Cerebellar cortex (tissue), 1 donor: ENCODE results near the gene ADAM12.

Source experiments
- DNase-seq: peaks from one replicate; pipeline ENCODE4 v3.0.0-alpha.2; 2015; ENCODE audit warnings: low spot score

ADAM12 gene

DNA sequence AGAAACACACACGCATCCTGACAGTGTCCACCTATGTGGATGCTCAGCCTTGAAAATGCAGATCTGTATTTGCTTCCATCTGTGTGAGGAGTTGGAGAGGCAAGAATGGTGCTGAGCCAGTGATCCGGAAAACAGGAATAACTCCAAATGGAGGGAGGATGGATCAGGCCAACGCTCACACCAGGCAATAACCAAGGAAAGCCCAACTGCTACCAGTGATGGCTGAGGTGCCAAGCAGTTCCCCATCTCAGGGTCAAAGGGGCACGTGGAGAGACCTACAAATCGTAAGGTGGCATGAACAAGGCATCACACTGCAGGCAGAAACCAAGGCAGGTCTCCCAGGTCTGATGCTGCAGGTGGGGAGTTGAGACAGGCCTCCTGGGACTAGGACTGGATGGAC lies 153.6 kb downstream of the ADAM12 start:
- DNase-seq, result no peak

DNA sequence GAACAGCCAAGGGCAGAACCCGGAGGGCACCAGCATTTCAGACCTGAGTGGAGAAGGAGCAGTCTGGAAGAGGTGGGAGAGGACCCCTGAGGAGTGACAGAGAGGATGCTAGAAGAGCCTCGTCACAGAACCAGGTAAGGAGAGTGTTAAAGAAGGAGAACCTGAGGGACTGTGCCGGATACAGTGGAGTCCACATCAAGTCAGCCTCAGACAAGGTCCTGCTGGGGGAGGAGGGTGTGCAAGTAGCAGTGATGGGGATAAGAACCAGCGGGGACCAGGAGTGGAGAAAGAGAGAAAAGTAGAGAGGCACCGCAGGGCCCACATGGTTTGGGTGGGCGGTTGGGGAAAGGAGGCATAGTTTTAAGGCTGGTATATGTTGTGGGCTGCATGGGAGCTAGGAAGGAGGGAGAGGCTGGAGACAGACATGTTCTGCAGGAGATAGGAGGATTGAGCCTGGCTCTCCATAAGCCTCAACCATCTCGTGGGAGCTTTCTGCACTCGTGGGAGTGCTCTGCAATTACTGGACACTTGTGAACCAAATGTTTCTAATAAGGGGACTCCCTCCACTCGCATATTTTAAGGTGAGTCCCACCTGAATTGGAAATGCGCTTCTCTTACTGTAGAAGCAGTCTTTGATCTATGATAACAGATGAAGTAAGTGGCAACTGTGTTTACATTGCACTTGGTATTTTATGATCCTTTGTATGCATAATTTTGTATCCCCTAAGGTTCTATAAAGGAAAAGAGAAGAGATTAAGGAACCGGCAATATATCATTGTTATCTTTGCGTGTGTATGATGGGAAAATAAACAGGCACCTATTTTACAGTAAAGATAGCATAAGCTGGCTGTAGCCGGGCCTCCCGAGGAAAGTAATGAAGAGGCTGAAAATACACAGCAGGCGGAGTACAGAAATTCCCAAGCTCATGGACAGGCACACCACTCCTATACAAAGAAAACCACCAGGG lies 154.8 kb downstream of the ADAM12 start:
- no peak for DNase-seq

DNA sequence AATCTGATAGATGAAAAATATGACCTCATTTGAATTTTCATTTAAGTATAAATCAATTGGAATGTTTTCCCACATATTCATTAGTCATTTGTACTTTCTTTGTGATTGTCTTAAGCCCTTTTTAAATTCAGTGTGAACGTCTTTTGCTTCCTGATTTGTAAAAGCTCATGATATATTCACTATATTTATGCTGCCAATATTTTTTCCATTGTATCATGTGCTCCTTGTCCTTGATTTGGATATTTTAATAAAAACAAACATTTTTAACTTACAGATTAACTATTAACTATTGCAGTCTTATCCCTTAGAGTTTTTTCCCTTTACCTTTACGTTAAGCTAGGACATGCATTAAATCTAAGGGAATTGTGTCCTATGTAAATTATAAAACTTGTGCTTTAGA lies 157.7 kb downstream of the ADAM12 start:
- no peak for DNase-seq

DNA sequence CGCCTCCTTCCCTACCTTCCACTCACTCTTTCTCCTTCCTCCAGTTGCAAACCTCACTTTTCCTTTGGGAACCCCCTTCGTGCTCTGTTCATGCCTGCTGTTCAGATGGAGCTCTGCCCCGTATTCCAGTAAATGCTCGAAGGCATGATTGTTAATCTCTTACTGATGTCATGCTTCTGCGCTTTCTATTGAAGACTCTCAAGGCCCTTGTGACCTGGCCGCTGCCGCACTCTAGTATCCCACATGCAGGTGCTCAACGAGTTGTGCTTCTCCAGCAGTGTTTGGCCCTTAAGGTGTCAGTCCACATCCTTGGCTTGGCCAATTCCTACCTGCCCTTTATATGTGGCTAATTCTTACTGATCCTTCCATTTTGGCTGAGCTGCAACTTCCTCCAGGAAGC lies 158.6 kb downstream of the ADAM12 start:
- no peak for DNase-seq

DNA sequence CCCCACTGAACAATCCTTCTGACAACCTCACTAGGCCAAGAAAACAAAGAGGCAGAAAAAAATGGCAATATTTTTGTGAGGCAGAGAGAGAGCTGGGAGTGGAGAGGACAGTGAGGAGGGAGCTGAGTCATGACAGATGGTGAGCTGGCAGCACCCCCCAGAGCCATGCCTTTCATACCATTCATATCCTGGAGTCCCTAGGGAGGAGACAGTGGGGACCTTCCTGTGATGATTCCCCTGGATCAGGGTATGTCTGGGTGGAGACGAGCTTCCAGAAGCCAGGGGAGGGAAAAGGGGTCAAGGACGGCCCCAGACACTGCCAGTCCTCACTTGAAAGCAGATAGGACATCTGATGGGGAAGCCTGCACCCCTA lies 160.5 kb downstream of the ADAM12 start:
- DNase-seq, result no peak

DNA sequence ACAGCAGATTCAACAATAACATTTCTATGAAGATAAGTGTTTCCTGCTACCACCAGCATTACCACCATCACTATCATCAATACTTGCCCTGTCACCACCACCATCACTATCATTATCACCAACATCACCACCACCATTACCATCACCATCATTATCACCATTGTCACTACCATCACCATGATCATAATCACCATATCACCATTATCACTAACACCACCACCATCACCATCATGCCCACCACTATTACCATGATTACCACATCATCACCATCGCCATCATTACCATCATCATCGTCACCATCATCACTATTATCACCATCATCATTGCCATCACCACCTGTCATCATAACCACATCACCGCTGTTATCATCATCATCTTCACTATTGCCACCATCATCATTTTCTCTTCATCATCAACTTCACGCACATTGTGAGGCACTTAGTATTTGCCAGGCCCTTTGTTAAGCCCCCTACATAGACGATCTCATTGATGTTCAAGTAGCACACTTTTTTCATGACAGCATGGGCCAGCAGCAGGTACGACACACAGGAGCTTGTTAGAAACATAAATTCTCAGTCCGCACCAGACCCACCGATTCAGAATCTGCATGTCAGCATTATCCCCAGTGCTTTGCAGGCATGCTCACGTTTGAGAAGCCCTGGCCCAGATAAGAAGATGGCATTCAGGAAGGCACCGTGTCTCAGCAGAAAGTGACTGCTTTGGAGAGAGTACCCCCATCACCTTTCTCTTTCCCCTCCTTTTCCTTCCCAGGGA lies 161.1 kb downstream of the ADAM12 start:
- no peak for DNase-seq

DNA sequence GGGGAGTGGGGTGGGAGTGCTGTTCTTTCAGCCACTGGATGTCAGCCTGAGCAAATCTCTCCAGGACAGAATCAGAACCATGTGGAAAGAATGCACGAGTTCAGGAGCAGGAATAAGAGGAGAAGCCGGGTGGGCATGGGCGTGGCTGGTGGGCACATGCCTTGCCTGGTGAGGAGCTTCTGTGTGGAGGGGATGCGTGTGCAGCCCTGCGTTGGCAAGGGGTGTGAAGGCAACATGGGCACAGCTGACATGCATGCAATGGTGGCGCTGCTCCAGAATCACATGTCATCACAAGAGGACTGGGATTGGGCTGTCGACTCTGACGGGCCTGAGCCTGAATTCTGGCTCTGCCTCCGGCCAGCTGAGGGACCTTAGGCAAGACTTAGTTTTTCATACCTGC lies 162.1 kb downstream of the ADAM12 start:
- no peak for DNase-seq

DNA sequence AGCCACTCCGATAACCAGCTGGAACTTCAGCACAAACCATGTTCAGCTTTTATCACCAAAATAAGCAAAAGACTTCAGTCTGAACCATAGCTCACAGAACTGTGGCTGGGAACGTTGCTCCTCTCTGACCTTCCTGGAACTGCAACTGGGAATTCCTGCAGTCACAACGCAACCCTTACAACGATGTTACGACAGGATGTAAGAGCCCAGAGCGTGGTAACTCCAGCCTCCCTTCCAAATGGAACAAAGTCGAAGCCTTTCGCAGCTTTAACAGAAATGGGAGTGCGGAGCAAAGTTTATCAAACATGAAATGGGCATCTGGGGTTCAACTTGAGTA lies 162.6 kb downstream of the ADAM12 start:
- no peak for DNase-seq

DNA sequence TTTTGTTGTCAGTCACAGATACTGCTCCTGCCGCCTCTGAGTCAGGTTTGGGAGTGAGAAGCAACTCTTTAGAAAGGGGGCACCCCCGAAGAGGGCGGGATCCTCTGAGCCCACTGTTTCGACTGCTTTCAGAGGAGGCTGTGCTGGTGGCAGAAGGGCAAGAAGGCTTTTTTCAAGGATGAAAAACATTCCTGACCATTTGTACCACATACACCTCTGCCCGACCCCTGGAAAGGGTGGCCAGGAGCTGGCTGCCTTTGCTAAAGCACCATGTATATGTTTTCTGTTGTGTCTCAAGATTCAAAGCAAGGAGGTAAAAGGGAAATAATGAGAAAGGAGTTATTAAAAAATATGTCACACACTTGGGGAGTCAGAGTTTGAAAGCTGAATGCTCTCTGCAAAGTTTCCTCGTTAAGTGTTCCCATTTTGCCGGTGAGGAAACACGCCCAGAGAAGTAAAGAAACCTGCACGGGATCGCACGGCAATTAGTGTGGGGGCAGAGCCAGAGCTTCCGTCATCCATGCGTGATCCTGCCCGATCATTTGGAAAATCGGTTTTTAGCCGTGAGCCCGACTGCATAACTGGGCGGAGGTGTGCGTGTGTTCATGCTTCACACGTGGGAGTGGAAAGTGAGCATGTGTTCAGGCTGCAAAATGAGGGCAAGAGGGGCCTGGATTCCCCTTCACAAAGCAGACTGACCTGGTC lies 163.2 kb downstream of the ADAM12 start:
- no peak for DNase-seq

DNA sequence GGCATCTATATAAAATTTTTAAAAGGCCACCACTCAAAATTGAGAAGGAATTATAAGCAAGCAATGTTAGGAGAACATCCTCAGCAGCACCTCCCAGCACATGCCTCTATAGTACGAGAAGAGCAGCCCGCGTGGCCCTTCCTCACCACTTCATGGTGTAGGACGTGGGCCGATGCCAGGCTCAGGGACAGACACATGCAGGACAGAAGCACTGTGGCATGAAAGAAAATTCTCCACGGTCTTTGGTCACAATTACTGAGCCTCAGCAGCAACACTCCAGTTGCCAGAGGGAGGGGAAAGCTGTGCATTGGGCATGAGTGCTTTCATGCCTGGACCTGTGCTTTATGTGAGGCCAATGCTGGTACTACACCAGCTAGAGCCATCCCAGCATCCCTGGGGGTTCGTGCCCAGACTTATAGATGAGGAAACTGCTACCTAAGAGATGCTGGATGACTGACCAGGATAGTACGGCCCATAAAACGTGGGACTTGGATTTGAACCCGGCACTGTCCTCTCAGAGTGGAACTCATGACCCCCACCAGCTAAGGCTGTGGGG lies 164.7 kb downstream of the ADAM12 start:
- DNase-seq, result no peak

DNA sequence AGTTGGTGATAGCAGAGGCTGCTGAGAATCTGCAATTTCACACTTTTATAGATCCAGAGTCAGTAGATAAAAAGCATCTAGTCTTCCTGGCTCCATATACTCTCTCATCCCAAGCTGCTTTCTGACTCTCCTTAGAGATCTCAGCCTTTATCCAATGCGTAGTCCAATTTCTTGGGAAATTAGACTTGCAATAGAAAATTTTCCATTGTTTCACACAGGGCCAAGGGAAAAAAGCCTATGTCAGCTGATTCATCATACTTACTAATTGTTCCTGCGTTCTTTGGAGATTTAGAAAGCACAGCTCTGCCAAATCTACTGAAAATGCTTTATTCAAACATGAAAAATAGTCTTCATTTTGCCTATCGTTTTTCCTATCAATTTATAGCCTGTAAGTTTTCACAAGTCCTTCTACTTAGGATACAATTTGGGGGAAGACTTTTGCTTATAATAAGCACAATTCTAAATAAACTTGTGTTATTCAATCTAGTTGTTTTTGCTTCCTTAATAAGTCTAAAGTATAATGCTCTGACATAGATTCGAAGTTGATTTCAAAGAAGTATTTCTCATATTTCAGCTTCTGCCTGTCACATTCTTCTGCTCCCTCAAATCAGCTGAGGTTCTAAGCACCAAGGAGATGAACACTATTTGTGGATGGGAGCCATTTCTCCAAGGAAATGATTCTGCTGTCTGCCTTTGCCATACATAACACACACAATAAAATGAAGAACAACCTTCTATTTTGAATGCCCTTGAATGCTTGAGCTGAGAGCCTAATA lies 165.4 kb downstream of the ADAM12 start:
- no peak for DNase-seq

DNA sequence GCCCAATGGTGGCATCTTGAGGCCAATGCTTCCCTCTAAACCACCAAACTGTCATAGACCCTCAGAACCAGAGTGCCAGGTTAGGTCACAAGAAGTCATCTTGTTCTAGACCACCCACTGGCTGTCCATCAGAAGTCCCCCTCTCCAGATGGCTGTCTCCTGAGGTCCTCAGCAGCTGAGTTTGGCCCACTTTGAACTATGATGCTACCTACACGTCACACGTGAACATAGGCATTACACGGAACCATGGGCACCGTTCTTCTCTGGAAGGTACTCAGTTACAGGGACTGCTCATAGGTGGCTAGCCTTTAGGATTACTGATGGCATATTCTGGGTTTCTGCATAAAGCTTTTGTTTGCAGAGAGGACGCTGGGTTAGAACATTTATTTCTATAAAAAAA lies 166.4 kb downstream of the ADAM12 start:
- DNase-seq, result no peak

DNA sequence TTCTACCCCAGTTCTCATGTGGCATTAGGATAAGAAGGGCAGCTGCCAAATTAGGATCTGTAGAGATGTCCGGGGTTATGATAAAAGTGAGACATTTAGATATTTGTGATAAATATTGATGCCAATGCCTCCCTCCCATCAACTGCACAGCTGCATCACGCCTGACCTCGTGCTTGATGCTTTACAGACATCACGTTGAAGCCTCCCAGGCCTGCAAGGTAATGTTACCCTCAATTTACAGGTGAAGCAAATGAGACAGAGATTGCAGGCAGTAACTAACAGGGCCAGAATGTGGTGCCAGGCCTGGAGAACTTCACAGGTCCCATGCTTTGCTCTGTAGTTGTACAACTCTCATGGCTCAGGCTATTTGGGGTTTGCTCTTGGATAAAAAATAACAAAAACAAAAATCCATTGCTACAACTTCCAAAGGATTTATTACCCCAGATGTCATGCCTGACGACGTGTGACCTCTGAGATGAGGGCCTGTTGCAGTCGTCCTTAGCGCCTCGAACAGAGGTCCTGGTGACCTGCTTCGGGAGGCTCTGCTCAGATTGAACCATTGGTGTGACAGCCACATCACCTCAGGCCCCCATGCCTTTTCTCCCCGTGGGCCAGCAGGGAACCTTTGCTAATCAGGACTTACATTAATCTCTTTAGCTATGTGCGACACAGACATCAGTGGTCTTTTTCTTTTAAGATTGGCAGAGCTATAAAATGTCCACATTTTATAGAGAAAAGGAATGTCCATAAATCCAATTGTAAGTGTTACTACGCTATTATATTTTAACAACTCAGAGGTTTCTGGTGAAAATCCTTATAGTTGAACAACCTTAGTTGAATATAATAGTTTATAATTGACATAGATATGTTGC lies 169.3 kb downstream of the ADAM12 start:
- no peak for DNase-seq

DNA sequence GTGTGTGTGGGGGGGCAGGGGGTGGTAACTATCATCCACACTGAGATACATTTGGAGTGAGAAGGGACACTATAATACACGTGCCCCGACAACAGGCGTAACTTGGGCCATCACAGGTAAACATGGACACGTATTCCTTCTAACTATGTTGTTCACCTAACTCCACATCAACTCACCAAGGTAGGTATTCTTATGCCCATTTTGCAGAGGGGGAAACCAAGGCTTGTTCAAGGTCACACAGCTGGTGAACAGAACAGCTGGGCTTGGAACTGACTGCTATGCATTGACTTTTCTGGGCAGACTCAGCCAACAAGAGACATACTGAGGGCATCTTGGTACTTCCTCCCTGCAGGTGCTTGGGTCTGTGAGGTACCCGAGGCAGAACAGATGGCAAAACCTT lies 170.1 kb downstream of the ADAM12 start:
- no peak for DNase-seq

DNA sequence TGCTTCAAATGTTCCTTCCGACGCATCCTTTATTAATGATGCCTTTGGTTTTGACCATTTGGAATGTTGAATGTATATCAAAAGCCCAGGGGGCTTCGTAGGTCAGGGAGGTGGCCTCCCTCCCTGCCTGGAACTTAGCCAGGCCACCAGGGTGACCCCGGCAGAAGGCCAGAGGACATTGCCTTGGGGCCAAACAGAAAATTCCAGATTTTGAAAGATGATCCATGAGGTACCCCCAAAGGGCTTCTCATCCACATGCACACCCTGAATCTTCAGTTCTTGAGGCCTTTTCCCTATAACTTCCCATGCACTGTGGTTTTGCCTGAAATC lies 171.7 kb downstream of the ADAM12 start:
- no peak for DNase-seq

DNA sequence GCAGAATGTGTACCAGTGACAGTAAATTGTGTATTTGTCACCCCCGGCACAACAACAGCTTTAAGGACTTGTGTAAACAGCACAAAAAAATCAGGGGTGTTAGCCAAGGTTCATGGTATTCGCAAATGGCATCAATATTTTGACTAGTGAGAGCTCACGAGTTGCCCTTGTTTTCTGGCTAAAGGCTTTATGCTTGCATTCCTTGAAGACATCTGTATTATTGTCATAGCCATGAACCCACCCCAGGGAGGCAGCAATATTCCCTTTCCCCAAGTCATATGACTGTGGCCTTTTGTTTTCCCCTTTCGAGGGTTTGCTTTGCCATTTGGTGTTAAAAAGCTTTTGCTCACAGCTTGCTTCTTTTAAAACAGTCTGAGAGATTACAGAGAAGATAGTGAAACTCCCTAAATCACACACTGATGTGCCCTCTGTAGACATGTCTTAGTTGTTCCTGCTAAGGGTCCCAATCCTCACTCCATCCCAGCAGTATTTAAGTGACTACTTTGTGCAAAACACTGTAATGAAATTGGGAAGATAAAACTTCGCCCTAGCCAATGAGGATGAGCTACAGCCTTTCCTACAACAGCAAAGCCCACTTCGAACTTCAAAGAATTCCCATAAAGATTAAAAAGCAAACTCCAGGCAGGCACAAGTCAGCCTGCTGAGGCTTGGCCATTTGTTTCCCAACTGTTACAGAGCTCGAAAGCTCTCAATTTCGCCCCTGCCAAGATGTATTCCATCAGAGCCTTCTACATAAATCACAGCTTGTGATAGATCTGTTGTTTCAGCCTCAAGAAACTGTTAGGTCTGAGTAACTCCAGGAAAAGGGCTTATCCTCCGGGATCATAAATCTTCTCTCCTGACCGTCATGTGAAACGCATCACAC lies 172.3 kb downstream of the ADAM12 start:
- DNase-seq, result no peak

DNA sequence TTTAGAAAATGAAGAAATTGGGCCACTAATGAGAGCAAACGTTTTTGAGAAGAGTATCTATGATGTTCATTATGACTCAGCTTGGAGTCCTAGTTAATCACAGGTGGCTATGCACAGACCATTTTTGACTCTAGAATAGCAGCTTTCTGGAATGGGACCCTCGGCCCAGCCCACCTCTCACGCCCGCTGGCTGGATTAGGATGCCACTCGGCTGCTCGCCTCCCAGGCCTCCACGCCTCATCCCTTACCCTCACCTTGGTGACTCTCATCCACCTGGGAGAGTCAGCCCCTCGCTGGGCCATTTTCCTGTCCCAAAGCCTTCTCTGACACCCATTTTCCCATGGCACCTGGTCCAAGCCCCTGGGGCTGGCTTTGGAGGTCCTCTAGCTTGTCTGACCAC lies 173.6 kb downstream of the ADAM12 start:
- DNase-seq, result no peak

DNA sequence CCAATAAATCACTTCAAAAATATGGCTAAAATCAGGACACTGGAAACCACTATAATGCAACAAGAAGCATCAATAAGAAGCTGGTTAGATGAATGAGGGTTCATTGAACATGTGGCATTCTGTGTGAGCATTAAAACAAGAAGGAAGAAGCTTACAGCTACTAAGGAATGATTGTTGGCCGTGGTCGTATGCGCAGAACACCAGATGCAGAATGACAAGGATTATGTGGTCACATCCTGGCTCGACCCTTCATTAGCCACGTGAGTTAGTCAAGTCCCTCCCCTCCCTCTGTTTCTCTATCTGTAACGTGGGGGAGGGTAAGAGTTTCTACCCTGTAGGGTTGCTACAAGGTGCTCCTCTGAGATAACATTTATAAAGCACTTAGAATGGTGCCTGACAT lies 174.3 kb downstream of the ADAM12 start:
- no peak for DNase-seq

DNA sequence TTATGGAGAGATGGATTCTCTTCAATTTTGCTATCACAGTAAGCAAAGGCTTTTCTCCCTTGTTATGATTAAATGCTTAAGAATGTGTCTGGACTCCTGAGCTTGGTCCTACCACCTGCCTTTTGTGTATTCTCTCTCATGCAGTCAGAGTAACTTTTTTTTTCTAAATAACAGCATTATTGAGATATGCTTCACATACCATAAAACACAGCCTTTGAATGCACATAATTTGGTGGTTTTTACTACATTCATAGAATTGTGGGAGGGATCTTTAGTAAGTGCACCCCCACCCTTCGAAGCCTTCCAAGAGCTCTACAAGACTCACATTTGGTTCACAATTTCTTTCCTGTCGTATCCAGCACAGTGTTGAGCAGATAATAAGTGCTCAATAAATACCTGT lies 175.5 kb downstream of the ADAM12 start:
- no peak for DNase-seq
